A673 (cell line): Measurements from ENCODE around the gene DENND1A.

Source experiments
- EZH2 ChIP-seq: fragments of 200-600 bp; sonication (generic); IDR thresholded peaks from 2 replicates; pipeline ENCODE4 v1.6.1; 2017; ENCODE audit warnings: borderline replicate concordance, low read depth, mild to moderate bottlenecking, mixed read lengths, antibody characterized with exemption, low read length; ENCODE audit not compliant: poor library complexity, severe bottlenecking
- TF ChIP-seq, protein P1 (sequence below): fragments of 300-800, 200-600 bp; sonication (generic); conservative IDR thresholded peaks from 2 replicates; pipeline ENCODE4 v1.5.1; 2017; ENCODE audit warnings: low read depth, mild to moderate bottlenecking, antibody characterized with exemption, low read length, moderate library complexity, mixed read lengths

GRCh38 chr9:123421186-123421585, 508.7 kb downstream of the DENND1A start:
- TF ChIP-seq, protein P1, sequence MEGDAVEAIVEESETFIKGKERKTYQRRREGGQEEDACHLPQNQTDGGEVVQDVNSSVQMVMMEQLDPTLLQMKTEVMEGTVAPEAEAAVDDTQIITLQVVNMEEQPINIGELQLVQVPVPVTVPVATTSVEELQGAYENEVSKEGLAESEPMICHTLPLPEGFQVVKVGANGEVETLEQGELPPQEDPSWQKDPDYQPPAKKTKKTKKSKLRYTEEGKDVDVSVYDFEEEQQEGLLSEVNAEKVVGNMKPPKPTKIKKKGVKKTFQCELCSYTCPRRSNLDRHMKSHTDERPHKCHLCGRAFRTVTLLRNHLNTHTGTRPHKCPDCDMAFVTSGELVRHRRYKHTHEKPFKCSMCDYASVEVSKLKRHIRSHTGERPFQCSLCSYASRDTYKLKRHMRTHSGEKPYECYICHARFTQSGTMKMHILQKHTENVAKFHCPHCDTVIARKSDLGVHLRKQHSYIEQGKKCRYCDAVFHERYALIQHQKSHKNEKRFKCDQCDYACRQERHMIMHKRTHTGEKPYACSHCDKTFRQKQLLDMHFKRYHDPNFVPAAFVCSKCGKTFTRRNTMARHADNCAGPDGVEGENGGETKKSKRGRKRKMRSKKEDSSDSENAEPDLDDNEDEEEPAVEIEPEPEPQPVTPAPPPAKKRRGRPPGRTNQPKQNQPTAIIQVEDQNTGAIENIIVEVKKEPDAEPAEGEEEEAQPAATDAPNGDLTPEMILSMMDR, result no peak
- TF ChIP-seq EZH2, result no peak
